ENCODE data around the gene RMI2.

DNA sequence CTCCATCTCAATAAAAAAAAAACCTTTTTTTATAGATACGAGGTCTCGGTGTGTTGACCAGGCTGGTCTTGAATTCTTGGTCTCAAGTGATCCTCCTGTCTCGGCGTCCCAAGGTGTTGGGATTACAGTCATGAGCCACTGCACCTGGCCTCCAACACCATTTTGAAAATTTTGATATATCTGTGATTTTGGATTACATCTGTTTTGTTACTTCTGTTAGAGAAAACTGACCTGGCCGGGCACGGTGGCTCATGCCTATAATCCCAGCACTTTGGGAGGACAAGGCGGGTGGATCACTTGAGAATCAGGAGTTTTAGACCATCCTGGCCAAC lies 18.6 kb downstream of the RMI2 start:
- TF ChIP-seq, protein P1, sequence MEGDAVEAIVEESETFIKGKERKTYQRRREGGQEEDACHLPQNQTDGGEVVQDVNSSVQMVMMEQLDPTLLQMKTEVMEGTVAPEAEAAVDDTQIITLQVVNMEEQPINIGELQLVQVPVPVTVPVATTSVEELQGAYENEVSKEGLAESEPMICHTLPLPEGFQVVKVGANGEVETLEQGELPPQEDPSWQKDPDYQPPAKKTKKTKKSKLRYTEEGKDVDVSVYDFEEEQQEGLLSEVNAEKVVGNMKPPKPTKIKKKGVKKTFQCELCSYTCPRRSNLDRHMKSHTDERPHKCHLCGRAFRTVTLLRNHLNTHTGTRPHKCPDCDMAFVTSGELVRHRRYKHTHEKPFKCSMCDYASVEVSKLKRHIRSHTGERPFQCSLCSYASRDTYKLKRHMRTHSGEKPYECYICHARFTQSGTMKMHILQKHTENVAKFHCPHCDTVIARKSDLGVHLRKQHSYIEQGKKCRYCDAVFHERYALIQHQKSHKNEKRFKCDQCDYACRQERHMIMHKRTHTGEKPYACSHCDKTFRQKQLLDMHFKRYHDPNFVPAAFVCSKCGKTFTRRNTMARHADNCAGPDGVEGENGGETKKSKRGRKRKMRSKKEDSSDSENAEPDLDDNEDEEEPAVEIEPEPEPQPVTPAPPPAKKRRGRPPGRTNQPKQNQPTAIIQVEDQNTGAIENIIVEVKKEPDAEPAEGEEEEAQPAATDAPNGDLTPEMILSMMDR (conservative IDR thresholded peaks at IDR 0.05 in 1 of 2, IDR thresholded peaks at IDR 0.05 in 1 of 2; ENCODE audit: extremely low read depth in 1 of 2, insufficient read depth in 1 of 2, low read depth in 1 of 2, low read length in 2 of 2), result no peak
- no peak for TF ChIP-seq EZH2 (IDR thresholded peaks at IDR 0.05; ENCODE audit: borderline replicate concordance, low read length)
